GM12878 (cell line): Measurements from ENCODE around the gene ACE2. TPM values are rescaled to one million over a fixed set of nuclear protein-coding genes. Genes with fewer than 3 reads are reported as not detected.

Experiments
- ATAC-seq: fragments of 200-7000 bp; cut with Tn5 transposase; 3 replicates; pipeline ENCODE4 v1.9.1; 2020; ENCODE audit warnings: mild to moderate bottlenecking, moderate library complexity
- BruUV-seq: library from RNA; stranded (reverse); fragments of 400-500 nt; replicated peaks from 2 replicates; lab custom pipeline; 2021; lab: Mats Ljungman, UMichigan
- CTCF ChIA-PET: fragments of 300-600 bp; sonication (Branson Sonifier 250); formaldehyde crosslinking; extraction: SDS; loops from one replicate; lab custom pipeline; 2021; ENCODE audit warnings: inconsistent platforms; lab: Yijun Ruan, JAX
- POLR2A ChIA-PET: fragments of 350-600 bp; formaldehyde crosslinking; extraction: SDS; loops from one replicate; lab custom pipeline; 2021; ENCODE audit warnings: inconsistent platforms; lab: Charles Lee
- RAD21 ChIA-PET: fragments of 300-600 bp; sonication (Branson Sonifier 250); formaldehyde crosslinking; loops from one replicate; lab custom pipeline; 2023; ENCODE audit warnings: antibody characterized with exemption; ENCODE audit not compliant: unreplicated experiment; lab: Charles Lee
- SMC1A ChIA-PET: fragments of 300-600 bp; sonication (Branson Sonifier 250); formaldehyde crosslinking; loops from one replicate; lab custom pipeline; 2023; ENCODE audit not compliant: unreplicated experiment, uncharacterized antibody; lab: Charles Lee
- DNase-seq: peaks from one replicate; pipeline ENCODE4 v3.0.0-alpha.2; 2011; ENCODE audit warnings: low read depth, low spot score
- FAIRE-seq: peaks from 3 replicates; lab custom pipeline; 2011; peaks lifted over from hg19 to GRCh38; lab: Jason Lieb, UNC
- H2AFZ ChIP-seq: 2 replicates; pipeline ENCODE4 v1.6.0; 2011; ENCODE audit warnings: low read depth, low read length, control low read depth; ENCODE audit not compliant: control insufficient read depth
- H3K27ac ChIP-seq: 2 replicates; pipeline ENCODE4 v1.5.1; 2011; ENCODE audit warnings: control low read depth; ENCODE audit not compliant: control insufficient read depth, insufficient read depth
- H3K27me3 ChIP-seq, 2 experiments: replicated peaks in 1 of 2; 2 replicates each; pipeline versions ENCODE4 v1.6.0 to v1.6.1; 2011; ENCODE audit warnings: low read length in 1 of 2; ENCODE audit not compliant: control insufficient read depth in 2 of 2, insufficient read depth in 2 of 2
- H3K36me3 ChIP-seq, 2 experiments: 2 replicates each; pipeline ENCODE4 v1.5.1; 2011; ENCODE audit warnings: low read length in 1 of 2; ENCODE audit not compliant: control insufficient read depth in 2 of 2, insufficient read depth in 2 of 2
- H3K4me1 ChIP-seq: 2 replicates; pipeline ENCODE4 v1.6.1; 2011; ENCODE audit warnings: mild to moderate bottlenecking, low read length, moderate library complexity, mixed read lengths; ENCODE audit not compliant: control insufficient read depth, insufficient read depth
- H3K4me2 ChIP-seq: 2 replicates; pipeline ENCODE4 v1.6.0; 2011; ENCODE audit warnings: control low read depth; ENCODE audit not compliant: control insufficient read depth, insufficient read depth
- H3K4me3 ChIP-seq: fragments of 200-600 bp; sonication (generic); 2 replicates; pipeline ENCODE4 v1.5.1; 2016
- H3K79me2 ChIP-seq: 2 replicates; pipeline ENCODE4 v1.6.0; 2011; ENCODE audit warnings: low read length; ENCODE audit not compliant: control insufficient read depth, insufficient read depth
- H3K9ac ChIP-seq: 2 replicates; pipeline ENCODE4 v1.8.0; 2011; ENCODE audit warnings: low read length, control low read depth, mixed read lengths; ENCODE audit not compliant: control insufficient read depth, insufficient read depth
- H3K9me3 ChIP-seq: replicated peaks from 3 replicates; pipeline ENCODE4 v1.5.1; 2011; ENCODE audit warnings: mild to moderate bottlenecking, low read length; ENCODE audit not compliant: control insufficient read depth, insufficient read depth
- H4K20me1 ChIP-seq: 2 replicates; pipeline ENCODE4 v1.6.0; 2011; ENCODE audit not compliant: control insufficient read depth, insufficient read depth
- ESRRA ChIP-seq: IDR thresholded peaks from 2 replicates; pipeline ENCODE4 v1.6.1; 2012; ENCODE audit warnings: mild to moderate bottlenecking, low read length, improper control_type of control experiment
- JUNB ChIP-seq: IDR thresholded peaks from 2 replicates; pipeline ENCODE4 v1.6.1; 2016; ENCODE audit warnings: antibody characterized with exemption, mild to moderate bottlenecking
- MAX ChIP-seq: IDR thresholded peaks from 2 replicates; pipeline ENCODE4 v1.6.1; 2012; ENCODE audit warnings: low read depth, low read length, improper control_type of control experiment
- MEF2B ChIP-seq: fragments of 450-650 bp; IDR thresholded peaks from 2 replicates; pipeline ENCODE4 v1.6.1; 2018; ENCODE audit warnings: mild to moderate bottlenecking, moderate library complexity; ENCODE audit not compliant: partially characterized antibody, poor library complexity, severe bottlenecking
- PAX5 ChIP-seq: IDR thresholded peaks from 2 replicates; pipeline ENCODE4 v1.6.1; 2011; ENCODE audit warnings: low read depth, low read length, borderline replicate concordance
- PAX8 ChIP-seq: fragments of 450-650 bp; IDR thresholded peaks from 2 replicates; pipeline ENCODE4 v1.6.1; 2017; ENCODE audit warnings: mild to moderate bottlenecking, moderate library complexity
- RFX5 ChIP-seq: IDR thresholded peaks from 2 replicates; pipeline ENCODE4 v1.6.1; 2011; ENCODE audit warnings: low read depth, low read length, improper control_type of control experiment
- RUNX3 ChIP-seq: IDR thresholded peaks from 2 replicates; pipeline ENCODE4 v1.6.1; 2012; ENCODE audit warnings: low read length, inconsistent platforms
- SIX5 ChIP-seq: IDR thresholded peaks from 2 replicates; pipeline ENCODE4 v1.6.1; 2011; ENCODE audit warnings: mild to moderate bottlenecking, low read depth, low read length, moderate library complexity; ENCODE audit not compliant: severe bottlenecking
- SMARCA5 ChIP-seq: fragments of 450-650 bp; IDR thresholded peaks from 2 replicates; pipeline ENCODE4 v1.6.1; 2017; ENCODE audit warnings: mild to moderate bottlenecking
- TAF1 ChIP-seq: IDR thresholded peaks from 2 replicates; pipeline ENCODE4 v1.6.1; 2011; ENCODE audit warnings: mild to moderate bottlenecking, low read depth, low read length, borderline replicate concordance
- TCF12 ChIP-seq: IDR thresholded peaks from 2 replicates; pipeline ENCODE4 v1.6.1; 2011; ENCODE audit warnings: low read depth, mild to moderate bottlenecking, low read length
- TCF3 ChIP-seq: IDR thresholded peaks from 2 replicates; pipeline ENCODE4 v1.6.1; 2012; ENCODE audit warnings: low read depth, mild to moderate bottlenecking, low read length, borderline replicate concordance; ENCODE audit not compliant: insufficient read depth
- ZBED1 ChIP-seq: IDR thresholded peaks from 2 replicates; pipeline ENCODE4 v1.6.1; 2016; ENCODE audit warnings: borderline replicate concordance
- WGBS: methylation state at CpG from one replicate; pipeline ENCODE4 v1.1.6; 2016; ENCODE audit warnings: low lambda C conversion rate; ENCODE audit not compliant: insufficient replicate concordance, insufficient coverage; ENCODE audit errors: missing lambda C conversion rate; 5-methylcytosine and 5-hydroxymethylcytosine counted together
- in situ Hi-C: fragments of 300-500 bp; cut with MboI; formaldehyde crosslinking; loops from 9 replicates; pipeline ENCODE4 v1.14.3; 2018; ENCODE audit warnings: mixed read lengths
- intact Hi-C: fragments of 100-400 bp; cut with micrococcal nuclease; formaldehyde crosslinking; loops from one replicate; pipeline ENCODE4 v1.14.2; 2022; ENCODE audit not compliant: unreplicated experiment
- polyA plus RNA-seq, 11 experiments: library from polyadenylated mRNA; depleted of rRNA in 4 of 11; unstranded in 6 of 11; stranded (reverse) in 5 of 11; fragments of >200 nt; fragmentation: Nextera tagmentation in 4 of 11; fragmentation: Illumina TruSeq in 1 of 11; extraction: Ambion mirVana in 4 of 11; extraction: Trizol in 1 of 11; gene quantifications; 1 replicate in 1 of 11; 2 replicates in 10 of 11; pipeline versions ENCODE4 v1.2.1 to v1.2.3, GENCODE V29; 2011 to 2016; ENCODE audit warnings: inconsistent platforms in 2 of 11, missing spikeins in 2 of 11, low read depth in 1 of 11
- total RNA-seq, 4 experiments: library from RNA; depleted of rRNA in 3 of 4; stranded (reverse); fragments of >200 nt in 3 of 4; fragmentation: Illumina TruSeq in 1 of 4; extraction: Trizol in 1 of 4; gene quantifications; 2 replicates each; pipeline versions ENCODE4 v1.2.1 to v1.2.3, GENCODE V29; 2013 to 2021
- TF ChIP-seq, protein P1 (sequence below): fragments of 450-650 bp; IDR thresholded peaks from 2 replicates; pipeline ENCODE4 v1.6.1; 2016; ENCODE audit warnings: mild to moderate bottlenecking, moderate library complexity, borderline replicate concordance
- TF ChIP-seq, protein P2 (sequence below): IDR thresholded peaks from 2 replicates; pipeline ENCODE4 v1.6.1; 2012; ENCODE audit warnings: low read depth, low read length, improper control_type of control experiment
- TF ChIP-seq, protein P3 (sequence below): fragments of 450-650 bp; IDR thresholded peaks from 2 replicates; pipeline ENCODE4 v1.6.1; 2018; ENCODE audit warnings: mild to moderate bottlenecking, low read depth, moderate library complexity; ENCODE audit not compliant: partially characterized antibody

Gene ACE2
- total and polyA plus RNA-seq, 10 of the 15 experiments (the other 5 are each of a cell fraction or from before 2014, with no cell fraction given), result 0.04 TPM; not detected in 9

- no peak overlapping the region for H3K27ac ChIP-seq
- no peak for DNase-seq
- TF ChIP-seq RUNX3 (no peak), TCF3 (no peak), RFX5 (no peak), SMARCA5 (no peak), MEF2B (no peak), TAF1 (no peak), TCF12 (no peak), ZBED1 (no peak), PAX5 (no peak), PAX8 (no peak), JUNB (no peak), ESRRA (no peak), SIX5 (no peak), MAX (no peak)
- TF ChIP-seq, protein P1, sequence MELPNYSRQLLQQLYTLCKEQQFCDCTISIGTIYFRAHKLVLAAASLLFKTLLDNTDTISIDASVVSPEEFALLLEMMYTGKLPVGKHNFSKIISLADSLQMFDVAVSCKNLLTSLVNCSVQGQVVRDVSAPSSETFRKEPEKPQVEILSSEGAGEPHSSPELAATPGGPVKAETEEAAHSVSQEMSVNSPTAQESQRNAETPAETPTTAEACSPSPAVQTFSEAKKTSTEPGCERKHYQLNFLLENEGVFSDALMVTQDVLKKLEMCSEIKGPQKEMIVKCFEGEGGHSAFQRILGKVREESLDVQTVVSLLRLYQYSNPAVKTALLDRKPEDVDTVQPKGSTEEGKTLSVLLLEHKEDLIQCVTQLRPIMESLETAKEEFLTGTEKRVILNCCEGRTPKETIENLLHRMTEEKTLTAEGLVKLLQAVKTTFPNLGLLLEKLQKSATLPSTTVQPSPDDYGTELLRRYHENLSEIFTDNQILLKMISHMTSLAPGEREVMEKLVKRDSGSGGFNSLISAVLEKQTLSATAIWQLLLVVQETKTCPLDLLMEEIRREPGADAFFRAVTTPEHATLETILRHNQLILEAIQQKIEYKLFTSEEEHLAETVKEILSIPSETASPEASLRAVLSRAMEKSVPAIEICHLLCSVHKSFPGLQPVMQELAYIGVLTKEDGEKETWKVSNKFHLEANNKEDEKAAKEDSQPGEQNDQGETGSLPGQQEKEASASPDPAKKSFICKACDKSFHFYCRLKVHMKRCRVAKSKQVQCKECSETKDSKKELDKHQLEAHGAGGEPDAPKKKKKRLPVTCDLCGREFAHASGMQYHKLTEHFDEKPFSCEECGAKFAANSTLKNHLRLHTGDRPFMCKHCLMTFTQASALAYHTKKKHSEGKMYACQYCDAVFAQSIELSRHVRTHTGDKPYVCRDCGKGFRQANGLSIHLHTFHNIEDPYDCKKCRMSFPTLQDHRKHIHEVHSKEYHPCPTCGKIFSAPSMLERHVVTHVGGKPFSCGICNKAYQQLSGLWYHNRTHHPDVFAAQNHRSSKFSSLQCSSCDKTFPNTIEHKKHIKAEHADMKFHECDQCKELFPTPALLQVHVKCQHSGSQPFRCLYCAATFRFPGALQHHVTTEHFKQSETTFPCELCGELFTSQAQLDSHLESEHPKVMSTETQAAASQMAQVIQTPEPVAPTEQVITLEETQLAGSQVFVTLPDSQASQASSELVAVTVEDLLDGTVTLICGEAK, result no peak
- TF ChIP-seq, protein P2, sequence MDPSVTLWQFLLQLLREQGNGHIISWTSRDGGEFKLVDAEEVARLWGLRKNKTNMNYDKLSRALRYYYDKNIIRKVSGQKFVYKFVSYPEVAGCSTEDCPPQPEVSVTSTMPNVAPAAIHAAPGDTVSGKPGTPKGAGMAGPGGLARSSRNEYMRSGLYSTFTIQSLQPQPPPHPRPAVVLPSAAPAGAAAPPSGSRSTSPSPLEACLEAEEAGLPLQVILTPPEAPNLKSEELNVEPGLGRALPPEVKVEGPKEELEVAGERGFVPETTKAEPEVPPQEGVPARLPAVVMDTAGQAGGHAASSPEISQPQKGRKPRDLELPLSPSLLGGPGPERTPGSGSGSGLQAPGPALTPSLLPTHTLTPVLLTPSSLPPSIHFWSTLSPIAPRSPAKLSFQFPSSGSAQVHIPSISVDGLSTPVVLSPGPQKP, result no peak
- TF ChIP-seq, protein P3, sequence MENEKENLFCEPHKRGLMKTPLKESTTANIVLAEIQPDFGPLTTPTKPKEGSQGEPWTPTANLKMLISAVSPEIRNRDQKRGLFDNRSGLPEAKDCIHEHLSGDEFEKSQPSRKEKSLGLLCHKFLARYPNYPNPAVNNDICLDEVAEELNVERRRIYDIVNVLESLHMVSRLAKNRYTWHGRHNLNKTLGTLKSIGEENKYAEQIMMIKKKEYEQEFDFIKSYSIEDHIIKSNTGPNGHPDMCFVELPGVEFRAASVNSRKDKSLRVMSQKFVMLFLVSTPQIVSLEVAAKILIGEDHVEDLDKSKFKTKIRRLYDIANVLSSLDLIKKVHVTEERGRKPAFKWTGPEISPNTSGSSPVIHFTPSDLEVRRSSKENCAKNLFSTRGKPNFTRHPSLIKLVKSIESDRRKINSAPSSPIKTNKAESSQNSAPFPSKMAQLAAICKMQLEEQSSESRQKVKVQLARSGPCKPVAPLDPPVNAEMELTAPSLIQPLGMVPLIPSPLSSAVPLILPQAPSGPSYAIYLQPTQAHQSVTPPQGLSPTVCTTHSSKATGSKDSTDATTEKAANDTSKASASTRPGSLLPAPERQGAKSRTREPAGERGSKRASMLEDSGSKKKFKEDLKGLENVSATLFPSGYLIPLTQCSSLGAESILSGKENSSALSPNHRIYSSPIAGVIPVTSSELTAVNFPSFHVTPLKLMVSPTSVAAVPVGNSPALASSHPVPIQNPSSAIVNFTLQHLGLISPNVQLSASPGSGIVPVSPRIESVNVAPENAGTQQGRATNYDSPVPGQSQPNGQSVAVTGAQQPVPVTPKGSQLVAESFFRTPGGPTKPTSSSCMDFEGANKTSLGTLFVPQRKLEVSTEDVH, result no peak
- TF ChIP-seq, all 136 proteins: peak for 0
- H3K4me2 ChIP-seq, result no peak overlapping the region
- POLR2A ChIA-PET, result no interaction called here
- H3K36me3 ChIP-seq, result no peaks in the 10 kb centered on the region
- H3K27me3 ChIP-seq, result no peaks in the 10 kb centered on the region; a peak in 2 of 4 replicates
- BruUV-seq, result no TSS peak
- whole genome bisulfite sequencing, result 0% methylated on average over 1 of the region's 1 CpG
- H2AFZ ChIP-seq, result no peak overlapping the region
- intact Hi-C loops (no loop called here), in situ Hi-C loops (no loop called here)
- RAD21 ChIA-PET, result no interaction called here
- H3K4me1 ChIP-seq, result no peaks in the 10 kb centered on the region
- no peaks in the 10 kb centered on the region for H4K20me1 ChIP-seq
- SMC1A ChIA-PET, result no interaction called here
- H3K9me3 ChIP-seq, result no peaks in the 10 kb centered on the region
- ATAC-seq (no peak), FAIRE-seq (no peak)
- H3K4me3 ChIP-seq, result no peak overlapping the region
- CTCF ChIA-PET, result no interaction called here
- H3K9ac ChIP-seq, result no peak overlapping the region
- H3K79me2 ChIP-seq, result no peaks in the 10 kb centered on the region
Measured at GRCh38 chrX:15605226-15605625, 4.5 kb upstream of the ACE2 start.
